Activated CD4-positive, alpha-beta memory T cell treated with anti-CD3 and anti-CD28 coated beads, Interleukin-2, amount 10 ng/mL, durations not matched to agents 7 days and 5 days (primary cell): ENCODE measurements around the gene NBDY. TPM values are rescaled to one million over a fixed set of nuclear protein-coding genes. Genes with fewer than 3 reads are reported as not detected.
A peak's percentile ranks its signal among the peaks of the same experiment; 100 is the strongest.

Experiments
- CTCF ChIA-PET: fragments of 350-600 bp; sonication (Branson Sonifier 250); formaldehyde crosslinking; loops from one replicate; lab custom pipeline; 2021; ENCODE audit warnings: antibody characterized with exemption, inconsistent platforms; lab: Charles Lee
- POLR2A ChIA-PET: fragments of 350-600 bp; sonication (Branson Sonifier 250); formaldehyde crosslinking; loops from one replicate; lab custom pipeline; 2021; ENCODE audit warnings: antibody characterized with exemption; lab: Charles Lee
- DNase-seq: peaks from one replicate; pipeline ENCODE4 v3.0.0-alpha.2; 2020
- H3K27ac Mint-ChIP-seq: one replicate; pipeline ENCODE4 v1.8.0; 2021; ENCODE audit warnings: mild to moderate bottlenecking, mixed read lengths
- H3K27me3 Mint-ChIP-seq: one replicate; pipeline ENCODE4 v1.8.0; 2021; ENCODE audit warnings: mixed read lengths
- H3K36me3 Mint-ChIP-seq: one replicate; pipeline ENCODE4 v1.8.0; 2021; ENCODE audit warnings: low read depth, mixed read lengths
- H3K4me1 Mint-ChIP-seq: one replicate; pipeline ENCODE4 v1.8.0; 2021; ENCODE audit warnings: mixed read lengths
- H3K4me3 Mint-ChIP-seq: one replicate; pipeline ENCODE4 v1.8.0; 2021; ENCODE audit warnings: mild to moderate bottlenecking, mixed read lengths
- H3K9me3 Mint-ChIP-seq: one replicate; pipeline ENCODE4 v1.8.0; 2021; ENCODE audit warnings: mixed read lengths
- total RNA-seq, 2 experiments: library from RNA; stranded (reverse); gene quantifications; one replicate each; pipeline ENCODE4 v1.2.3, GENCODE V29; 2021

NBDY gene
- total RNA-seq, 2 experiments from 2014 or later, result 29.2 to 32.7 TPM

DNA sequence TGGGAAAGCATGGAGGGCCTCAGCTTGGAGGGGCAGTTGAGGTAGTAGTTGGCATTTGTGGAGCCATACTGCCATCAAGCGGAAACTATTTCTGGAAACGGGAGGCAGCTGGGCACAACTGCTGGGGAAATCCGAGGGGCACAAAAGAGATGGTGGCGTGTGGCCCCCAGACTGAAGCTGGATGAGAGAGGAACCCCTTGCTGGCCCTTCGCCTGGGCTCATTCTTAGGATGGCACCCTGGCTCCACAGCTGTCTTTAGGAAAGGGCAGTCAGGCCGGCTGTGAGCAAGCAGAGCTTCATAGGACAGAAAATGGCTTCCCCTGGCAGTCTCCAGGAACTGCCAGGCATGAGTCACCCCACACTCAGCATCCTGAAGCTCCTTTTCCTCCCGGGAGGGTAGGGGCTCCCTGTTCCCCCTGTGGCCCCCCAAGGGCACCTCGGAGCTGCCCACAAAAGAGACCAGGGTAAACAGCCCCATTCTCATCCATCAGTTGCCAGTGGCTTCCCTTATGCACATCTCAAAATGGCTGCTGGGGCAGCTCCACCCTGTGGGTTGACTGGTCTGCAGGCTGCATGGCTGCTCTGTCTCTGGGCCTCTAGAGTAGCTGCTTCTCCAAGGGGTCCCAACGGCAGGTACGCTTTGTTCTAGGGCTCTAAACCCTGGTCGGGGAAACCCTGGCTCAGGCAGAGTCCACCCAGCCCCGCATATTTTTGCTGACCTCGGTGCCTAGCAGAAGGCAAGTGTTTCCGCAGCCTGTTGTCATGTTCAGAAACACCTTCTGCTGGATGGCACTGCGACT lies 64.7 kb downstream of the NBDY start:
- Mint-ChIP-seq H3K9me3 (no peaks in the 10 kb centered on the region), H3K4me1 (peaks cover 11% of the 10 kb centered on the region), H3K4me3 (no peak overlapping the region), H3K36me3 (peaks cover 4% of the 10 kb centered on the region), H3K27me3 (no peaks in the 10 kb centered on the region), H3K27ac (no peak overlapping the region)
- ChIA-PET CTCF (no interaction called here), POLR2A (no interaction called here)
- no peak for DNase-seq

DNA sequence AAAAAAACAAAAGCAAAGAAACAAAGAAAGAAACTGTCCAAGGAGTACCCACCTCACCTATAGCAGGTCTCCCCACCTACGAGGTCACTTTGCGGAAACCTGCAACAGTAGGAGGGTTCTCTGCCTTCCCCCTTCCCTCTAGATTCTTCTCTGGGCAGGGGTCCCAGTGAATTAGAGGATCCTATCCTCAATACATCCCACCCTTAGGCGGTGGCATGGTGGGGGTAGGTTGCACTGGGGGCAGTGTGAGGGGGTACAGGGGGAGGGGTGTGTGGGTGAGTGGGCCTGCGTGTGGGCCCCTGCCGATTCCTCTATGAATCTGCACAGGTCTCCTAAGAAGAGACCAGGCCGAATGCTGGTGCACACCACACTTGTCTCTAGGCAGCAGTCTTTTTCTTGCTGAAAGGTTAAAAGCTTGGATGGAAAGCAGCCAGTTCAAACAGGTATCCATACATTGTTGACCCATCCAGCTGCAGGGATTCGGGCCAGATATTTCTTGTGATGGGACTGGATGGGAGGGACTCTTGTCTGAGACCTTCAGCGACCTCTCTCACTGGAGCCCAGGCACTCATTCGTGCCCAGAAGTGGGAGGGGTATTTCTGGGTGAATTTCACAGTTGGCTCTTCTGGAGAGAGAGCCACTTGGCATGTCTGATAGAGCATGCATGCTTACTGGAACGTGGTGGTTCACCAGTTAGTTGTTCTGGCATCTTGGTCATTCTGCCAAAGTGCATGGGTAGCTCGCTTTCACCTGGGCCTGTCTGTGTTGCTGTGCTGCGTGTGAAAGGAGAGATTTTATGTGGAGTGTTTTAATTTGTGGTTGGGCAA lies 65.6 kb downstream of the NBDY start:
- Mint-ChIP-seq H3K4me1 (peaks cover 14% of the 10 kb centered on the region), H3K4me3 (no peak overlapping the region), H3K27ac (no peak overlapping the region), H3K9me3 (no peaks in the 10 kb centered on the region), H3K27me3 (no peaks in the 10 kb centered on the region), H3K36me3 (peaks cover 4% of the 10 kb centered on the region)
- ChIA-PET POLR2A (no interaction called here), CTCF (no interaction called here)
- no peak for DNase-seq

DNA sequence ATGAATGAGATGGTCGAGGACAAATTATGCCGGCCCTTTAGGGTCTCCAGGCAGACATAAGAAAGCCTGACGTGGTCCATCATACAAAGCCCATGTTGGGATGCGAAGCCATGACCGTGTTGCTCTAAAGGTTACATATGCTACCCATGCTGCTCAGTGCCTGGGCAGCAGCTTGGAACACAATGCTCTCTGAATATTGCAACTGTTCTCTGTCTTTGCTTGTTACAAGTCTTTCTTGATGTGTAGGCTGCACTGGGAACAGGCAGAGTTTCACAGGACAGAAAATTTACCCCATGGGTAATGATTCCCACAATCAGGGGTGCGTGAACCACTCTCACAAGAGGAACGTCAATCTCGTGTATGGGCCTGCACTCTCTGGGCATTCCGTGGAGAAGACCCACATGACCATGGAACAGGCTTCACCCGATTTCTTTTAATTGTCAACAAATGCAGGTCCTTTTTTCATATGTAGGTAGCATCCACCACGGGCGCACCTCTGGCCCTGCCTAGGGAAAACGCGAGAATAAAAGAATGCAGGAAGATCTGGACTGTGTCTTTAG lies 66.3 kb downstream of the NBDY start:
- ChIA-PET POLR2A (no interaction called here), CTCF (no interaction called here)
- no peaks in the 10 kb centered on the region for H3K9me3 Mint-ChIP-seq
- no peaks in the 10 kb centered on the region for H3K27me3 Mint-ChIP-seq
- DNase-seq, result no peak
- H3K4me1 Mint-ChIP-seq, result peaks cover 21% of the 10 kb centered on the region
- H3K36me3 Mint-ChIP-seq, result peaks cover 4% of the 10 kb centered on the region
- no peak overlapping the region for H3K4me3 Mint-ChIP-seq
- no peak overlapping the region for H3K27ac Mint-ChIP-seq

DNA sequence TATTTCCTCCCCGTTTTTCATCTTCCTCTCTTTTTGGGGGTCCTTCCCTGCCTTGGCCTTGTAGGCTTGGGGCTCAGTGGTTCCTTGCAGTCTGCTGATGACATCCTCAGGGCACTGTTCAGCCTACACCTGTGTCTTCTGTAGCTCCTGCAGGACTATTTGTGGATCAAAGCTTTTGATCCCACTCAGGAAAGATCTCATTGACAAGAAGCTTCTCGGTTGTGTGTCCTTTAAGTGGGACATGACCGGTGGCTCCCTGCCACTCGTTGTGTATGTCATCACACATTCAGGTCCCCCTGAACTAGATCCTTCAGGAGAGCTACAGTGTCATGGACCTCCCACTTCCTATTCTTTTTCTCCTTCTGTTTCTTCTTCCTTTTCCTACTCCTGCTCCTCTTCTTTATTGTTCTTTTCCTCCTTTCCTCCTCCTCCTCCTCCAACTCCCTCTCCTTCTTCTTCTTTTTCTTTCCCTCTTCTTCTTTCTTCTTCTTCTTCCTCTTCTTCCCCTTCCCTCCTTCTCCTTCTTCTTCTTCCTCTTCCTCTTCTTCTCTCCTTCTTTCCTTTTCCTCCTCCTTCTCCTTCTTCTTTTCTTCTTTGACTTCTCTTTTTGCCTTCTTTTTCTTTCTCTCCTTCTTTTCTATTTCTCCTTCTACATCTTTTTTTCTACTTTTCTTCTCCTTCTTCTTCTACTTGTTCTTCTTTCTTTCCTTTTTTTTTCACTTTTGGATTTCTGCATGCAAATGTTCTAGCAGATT lies 67.8 kb downstream of the NBDY start:
- H3K4me3 Mint-ChIP-seq, result no peak overlapping the region
- H3K9me3 Mint-ChIP-seq, result no peaks in the 10 kb centered on the region
- DNase-seq, result no peak
- H3K36me3 Mint-ChIP-seq, result peaks cover 9% of the 10 kb centered on the region
- no peaks in the 10 kb centered on the region for H3K27me3 Mint-ChIP-seq
- POLR2A ChIA-PET, result no interaction called here
- H3K4me1 Mint-ChIP-seq, result peaks cover 36% of the 10 kb centered on the region
- no peak overlapping the region for H3K27ac Mint-ChIP-seq
- CTCF ChIA-PET, result no interaction called here

DNA sequence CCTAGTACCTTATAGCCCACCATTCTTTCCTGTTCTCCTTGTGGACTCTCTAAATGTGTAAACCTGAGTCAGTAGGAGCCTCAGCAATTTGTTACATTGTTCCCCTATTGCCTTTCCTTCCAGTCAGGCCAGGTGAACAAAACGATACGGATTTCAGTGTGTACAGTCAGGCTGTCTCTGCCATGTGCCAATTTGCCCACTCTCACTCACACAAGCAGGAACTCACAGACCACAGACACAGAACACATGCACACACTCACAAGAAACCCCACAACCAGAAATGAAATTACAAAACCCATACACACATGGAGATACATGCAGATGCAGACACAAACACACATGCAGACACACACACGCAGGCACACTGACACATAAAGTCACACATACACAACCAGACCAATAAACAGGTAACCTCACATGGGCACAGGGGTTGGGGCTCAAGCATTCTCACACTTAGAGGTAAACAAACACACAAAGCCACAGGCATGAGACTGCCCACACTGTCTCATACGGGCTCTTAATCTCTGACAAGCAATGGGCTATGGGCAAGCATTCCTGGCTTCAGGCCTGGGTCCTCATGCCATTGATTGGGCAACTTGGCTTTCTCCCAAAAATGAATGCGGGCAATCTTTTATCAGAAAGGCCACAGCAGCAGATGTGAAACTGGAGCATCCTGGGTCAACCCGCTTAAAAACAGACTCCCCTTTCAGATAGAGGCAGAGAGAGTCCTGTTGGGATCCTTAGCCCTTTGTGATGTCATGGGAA lies 68.7 kb downstream of the NBDY start:
- CTCF ChIA-PET, result no interaction called here
- H3K4me3 Mint-ChIP-seq, result no peak overlapping the region

DNA sequence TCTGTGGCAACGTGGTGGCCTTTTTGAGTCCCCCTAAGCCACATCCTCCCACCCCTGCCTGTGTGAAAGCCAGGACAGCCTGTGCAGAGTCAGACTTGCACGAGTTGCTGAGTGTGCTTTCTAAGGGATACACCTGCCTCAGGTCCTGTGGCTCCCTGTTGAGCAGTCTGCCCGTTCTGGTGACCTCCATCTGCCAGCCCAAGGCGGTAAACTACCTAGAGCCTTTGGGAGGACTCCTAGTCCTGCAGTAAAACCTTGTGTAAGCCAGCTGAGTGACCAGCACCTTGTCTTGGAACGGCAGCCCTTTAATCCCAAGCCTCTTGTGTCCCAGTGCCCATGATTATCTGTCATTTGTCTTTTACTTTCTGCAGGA lies 69.3 kb downstream of the NBDY start:
- POLR2A ChIA-PET, result no interaction called here
- Mint-ChIP-seq H3K27ac (no peak overlapping the region), H3K4me3 (no peak overlapping the region), H3K9me3 (no peaks in the 10 kb centered on the region), H3K4me1 (peaks cover 38% of the 10 kb centered on the region), H3K36me3 (peaks cover 9% of the 10 kb centered on the region), H3K27me3 (no peaks in the 10 kb centered on the region)
- no peak for DNase-seq
- CTCF ChIA-PET, result no interaction called here

More for the DNA sequence above, 68.7 kb downstream of the NBDY start:
- POLR2A ChIA-PET, result no interaction called here
- H3K4me1 Mint-ChIP-seq, result peaks cover 38% of the 10 kb centered on the region
- no peaks in the 10 kb centered on the region for H3K27me3 Mint-ChIP-seq
- no peaks in the 10 kb centered on the region for H3K9me3 Mint-ChIP-seq
- H3K27ac Mint-ChIP-seq, result peak overlapping the region; percentile 31
- DNase-seq, result no peak
- peaks cover 9% of the 10 kb centered on the region for H3K36me3 Mint-ChIP-seq

DNA sequence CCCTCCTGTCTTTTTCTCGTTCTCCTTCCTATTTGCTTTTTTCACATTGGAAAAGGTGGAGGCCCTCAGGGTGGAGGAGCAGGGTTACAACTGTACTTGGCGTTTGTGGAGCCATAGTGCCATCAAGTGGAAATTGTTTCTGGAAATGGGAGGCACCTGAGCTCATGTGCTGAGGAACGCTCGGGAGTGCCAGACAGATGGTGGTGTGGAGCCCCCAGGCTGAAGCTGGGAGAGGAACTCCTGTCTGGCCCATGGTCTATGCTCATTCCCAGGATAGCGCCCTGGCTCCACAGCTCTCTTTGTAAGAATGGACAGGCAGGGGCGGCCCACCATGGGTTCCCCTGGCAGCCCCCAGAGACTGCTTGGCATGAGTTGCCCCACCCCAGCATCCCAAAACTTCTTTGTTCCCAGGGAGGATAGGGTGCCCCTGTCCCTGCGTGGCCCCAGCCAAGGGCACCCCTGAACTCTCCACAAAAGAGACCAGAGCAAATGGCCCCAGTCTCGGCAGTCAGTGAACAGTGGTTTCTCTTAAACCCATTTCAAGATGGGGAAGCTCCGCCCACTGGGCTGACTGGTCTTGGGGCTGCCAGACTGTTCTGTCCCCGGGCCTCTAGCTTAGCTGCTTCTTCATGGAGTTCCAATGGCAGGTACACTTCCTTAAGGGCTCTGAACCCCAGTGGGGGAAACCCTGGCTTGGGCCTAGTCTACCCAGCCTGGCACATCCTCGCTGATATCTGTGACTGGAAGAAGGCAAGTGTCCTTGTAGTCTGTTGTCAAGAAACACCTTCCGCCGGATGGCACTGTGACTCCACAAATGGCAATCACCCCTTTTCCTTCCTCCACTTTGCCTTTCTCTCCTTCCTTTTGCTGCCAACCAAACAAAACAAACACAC lies 70.1 kb downstream of the NBDY start:
- no peak overlapping the region for H3K4me3 Mint-ChIP-seq
- ChIA-PET CTCF (no interaction called here), POLR2A (no interaction called here)
- DNase-seq, result no peak
- peaks cover 41% of the 10 kb centered on the region for H3K4me1 Mint-ChIP-seq
- no peaks in the 10 kb centered on the region for H3K9me3 Mint-ChIP-seq
- no peak overlapping the region for H3K27ac Mint-ChIP-seq
- H3K36me3 Mint-ChIP-seq, result peaks cover 9% of the 10 kb centered on the region
- no peaks in the 10 kb centered on the region for H3K27me3 Mint-ChIP-seq

DNA sequence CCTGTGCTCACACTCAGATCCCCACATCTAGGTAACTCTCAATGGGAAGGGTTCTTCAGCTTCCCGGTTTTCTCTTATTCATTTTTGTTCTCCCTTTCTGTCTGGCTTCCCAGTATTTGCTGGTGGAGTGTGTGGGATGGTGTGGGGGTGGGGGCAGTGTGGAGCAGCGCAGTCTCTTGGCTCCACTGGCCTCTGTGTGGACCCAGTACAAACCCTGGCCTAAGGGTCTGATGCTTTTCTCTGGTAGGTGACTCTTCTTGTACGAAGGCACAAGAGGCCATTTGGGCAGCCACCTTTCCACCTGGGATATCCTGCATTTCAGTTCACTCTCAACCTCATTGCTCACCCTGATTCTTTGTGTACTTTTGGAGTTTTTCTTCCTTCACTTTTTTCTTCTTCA lies 71.3 kb downstream of the NBDY start:
- H3K27ac Mint-ChIP-seq, result peak overlapping the region; percentile 84
- H3K36me3 Mint-ChIP-seq, result peaks cover 9% of the 10 kb centered on the region
- H3K9me3 Mint-ChIP-seq, result no peaks in the 10 kb centered on the region
- peaks cover 41% of the 10 kb centered on the region for H3K4me1 Mint-ChIP-seq
- no peak overlapping the region for H3K4me3 Mint-ChIP-seq
- DNase-seq, result no peak
- no peaks in the 10 kb centered on the region for H3K27me3 Mint-ChIP-seq
- ChIA-PET POLR2A (no interaction called here), CTCF (no interaction called here)

DNA sequence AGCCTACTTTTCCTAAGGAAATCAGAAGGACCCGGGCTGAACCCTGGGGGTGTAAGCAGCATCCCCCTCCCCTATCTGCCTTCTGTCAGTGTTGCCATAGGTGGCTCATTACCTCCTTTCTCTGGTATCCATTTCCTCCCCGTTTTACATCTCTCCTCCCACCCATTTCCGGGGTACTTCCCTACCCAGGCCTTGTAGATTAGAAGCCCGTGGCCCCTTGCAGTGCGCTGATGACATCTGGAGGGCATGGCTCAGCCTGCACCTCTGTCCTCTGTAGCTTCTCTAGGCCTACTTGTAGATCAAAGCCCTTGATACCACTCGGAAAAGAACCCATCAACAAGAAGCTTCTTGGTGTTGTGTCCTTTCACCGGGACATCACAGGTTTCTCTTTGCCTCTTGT lies 71.8 kb downstream of the NBDY start:
- ChIA-PET CTCF (interaction anchor here (0.8 kb wide), 1 partner anchor 37 kb away, joined by 4 read pairs; no protein-coding TSS in a partner anchor), POLR2A (no interaction called here)
- H3K27ac Mint-ChIP-seq, result peak overlapping the region; percentile 84
- peaks cover 9% of the 10 kb centered on the region for H3K36me3 Mint-ChIP-seq
- no peak overlapping the region for H3K4me3 Mint-ChIP-seq
- DNase-seq, result peak; percentile 58
- H3K27me3 Mint-ChIP-seq, result no peaks in the 10 kb centered on the region
- H3K4me1 Mint-ChIP-seq, result peaks cover 41% of the 10 kb centered on the region
- H3K9me3 Mint-ChIP-seq, result no peaks in the 10 kb centered on the region

DNA sequence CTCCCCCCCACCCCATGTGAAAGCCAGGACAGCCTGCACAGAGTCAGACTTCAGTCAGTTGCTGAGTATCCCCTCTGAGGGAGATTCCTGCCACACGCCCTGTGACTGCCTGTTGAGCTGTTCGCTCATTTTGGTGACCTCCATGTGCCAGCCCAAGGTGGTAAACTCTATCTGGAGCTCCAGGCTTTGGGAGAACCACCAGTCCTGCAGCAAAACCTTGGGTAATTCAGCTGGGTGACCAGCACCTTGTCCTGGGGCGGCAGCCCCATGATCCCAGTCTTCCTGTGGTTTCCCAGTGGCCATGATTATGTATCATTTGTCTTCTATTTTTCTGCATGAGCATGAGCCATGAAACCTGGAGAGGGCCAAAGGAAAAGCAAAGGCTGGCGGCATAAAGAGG lies 73.4 kb downstream of the NBDY start:
- H3K27ac Mint-ChIP-seq, result no peak overlapping the region
- peaks cover 38% of the 10 kb centered on the region for H3K4me1 Mint-ChIP-seq
- H3K27me3 Mint-ChIP-seq, result no peaks in the 10 kb centered on the region
- no peak for DNase-seq
- peaks cover 9% of the 10 kb centered on the region for H3K36me3 Mint-ChIP-seq
- CTCF ChIA-PET, result interaction anchor here (1.0 to 1.4 kb wide), 2 partner anchors 38 to 652 kb away, joined by 3 read pairs; no protein-coding TSS in a partner anchor
- no peak overlapping the region for H3K4me3 Mint-ChIP-seq
- POLR2A ChIA-PET, result no interaction called here
- no peaks in the 10 kb centered on the region for H3K9me3 Mint-ChIP-seq

DNA sequence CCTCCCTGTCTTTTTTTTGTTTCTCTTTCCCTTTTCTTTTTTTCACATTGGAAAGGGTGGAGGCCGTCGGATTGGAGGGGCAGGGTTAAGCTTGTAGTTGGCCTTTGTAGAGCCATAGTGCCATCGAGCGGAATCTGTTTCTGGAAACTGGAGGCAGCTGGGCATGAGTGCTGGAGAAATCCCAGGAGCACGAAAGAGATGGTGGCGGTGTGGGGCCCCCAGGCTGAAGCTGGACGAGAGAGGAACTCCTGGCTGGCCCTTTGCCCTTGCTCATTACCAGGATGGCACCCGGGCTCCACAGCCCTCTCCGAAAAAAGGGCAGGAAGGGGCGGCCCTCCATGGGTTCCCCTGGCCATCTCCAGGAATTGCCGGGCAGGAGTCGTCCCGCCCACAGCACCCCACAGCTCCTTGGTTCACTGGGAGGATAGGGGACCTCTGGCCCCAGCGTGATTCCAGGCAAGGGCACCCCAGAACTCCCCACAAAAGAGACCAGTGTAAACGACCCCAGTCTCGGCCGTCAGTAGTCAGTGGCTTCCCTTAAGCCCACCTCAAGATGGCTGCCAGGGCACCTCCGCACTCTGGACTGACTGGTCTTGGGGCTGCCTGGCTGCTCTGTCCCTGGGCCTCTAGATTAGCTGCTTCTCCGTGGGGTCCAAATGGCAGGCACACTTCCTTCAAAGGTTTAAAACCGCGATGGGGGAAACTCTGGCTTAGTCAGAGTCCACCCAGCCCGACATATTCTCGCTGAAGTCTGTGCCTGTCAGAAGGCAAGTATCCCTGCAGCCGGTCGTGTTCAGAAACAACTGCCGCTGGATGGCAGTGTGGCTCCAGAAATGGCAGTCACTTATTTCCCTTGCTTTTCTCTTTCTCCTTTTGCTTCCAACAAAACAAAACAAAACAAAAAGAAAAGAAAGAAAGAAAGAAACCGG lies 74.1 kb downstream of the NBDY start:
- H3K27ac Mint-ChIP-seq, result no peak overlapping the region

More for the DNA sequence above, 74.1 kb downstream of the NBDY start:
- peak; percentile 63 for DNase-seq
- H3K4me3 Mint-ChIP-seq, result no peak overlapping the region
- H3K27me3 Mint-ChIP-seq, result no peaks in the 10 kb centered on the region
- H3K4me1 Mint-ChIP-seq, result peaks cover 32% of the 10 kb centered on the region
- H3K36me3 Mint-ChIP-seq, result peaks cover 5% of the 10 kb centered on the region
- ChIA-PET CTCF (interaction anchor here (1.0 to 1.4 kb wide), 2 partner anchors 39 to 651 kb away, joined by 3 read pairs; no protein-coding TSS in a partner anchor), POLR2A (no interaction called here)
- H3K9me3 Mint-ChIP-seq, result no peaks in the 10 kb centered on the region
